Measurements from ENCODE around the gene CDK14.

CDK14 gene

DNA sequence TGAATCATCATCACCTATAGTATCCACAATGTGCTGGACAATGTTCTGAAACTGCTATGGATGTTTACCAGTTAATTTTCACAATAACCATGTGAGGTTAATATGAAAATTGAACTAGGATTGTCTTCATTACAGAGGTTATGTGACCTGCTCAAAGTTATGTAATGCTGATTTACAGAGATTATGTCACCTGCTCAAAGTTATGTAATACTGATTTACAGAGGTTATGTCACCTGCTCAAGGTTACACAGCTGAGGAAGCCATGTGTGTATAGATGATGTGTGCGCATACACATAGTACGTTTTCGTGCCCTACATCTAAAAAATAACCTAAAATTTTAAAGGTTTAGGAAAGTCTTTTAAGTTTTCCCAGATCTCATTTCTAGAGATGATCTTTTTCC lies 298.0 kb downstream of the CDK14 start:
- Histone ChIP-seq H3K4me1 (ENCODE audit: control insufficient read depth, insufficient read depth, low read length) (peaks cover 13% of the 10 kb centered on the region), H3K27ac (ENCODE audit: low read depth, low read length) (no peak overlapping the region)

DNA sequence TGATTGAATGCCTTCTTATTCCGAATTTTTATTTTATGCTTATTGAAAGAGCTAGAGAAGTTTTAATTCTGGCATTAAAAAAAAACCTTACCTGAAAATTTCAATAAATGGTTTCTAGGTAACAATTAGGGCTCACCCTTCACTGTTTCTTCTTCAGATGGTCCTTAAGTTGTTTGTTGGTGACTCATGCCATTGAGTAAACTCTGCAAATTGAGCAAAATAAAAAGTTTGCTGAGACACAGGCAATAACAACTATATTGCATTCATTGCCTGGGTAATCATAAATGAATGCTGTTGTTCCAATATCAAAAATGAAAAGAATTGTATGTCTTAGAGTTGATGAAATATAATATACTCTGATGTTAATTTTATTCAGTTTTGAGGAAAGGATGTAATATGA lies 300.3 kb downstream of the CDK14 start:
- H3K36me3 ChIP-seq (ENCODE audit: control insufficient read depth, insufficient read depth, low read length): no peaks in the 10 kb centered on the region
- H3K27ac ChIP-seq (ENCODE audit: low read depth, low read length): no peak overlapping the region
- no peaks in the 10 kb centered on the region for H3K9me3 ChIP-seq (ENCODE audit: control insufficient read depth, insufficient read depth, low read length)
- no peak overlapping the region for H3K9ac ChIP-seq (ENCODE audit: low read depth, low read length)
- H3K4me3 ChIP-seq (ENCODE audit: low read depth, low read length): no peak overlapping the region
- H3K27me3 ChIP-seq (ENCODE audit: control insufficient read depth, insufficient read depth, low read length): no peaks in the 10 kb centered on the region
- peaks cover 11% of the 10 kb centered on the region for H3K4me1 ChIP-seq (ENCODE audit: control insufficient read depth, insufficient read depth, low read length)

More for the DNA sequence above, 298.0 kb downstream of the CDK14 start:
- Histone ChIP-seq H3K27me3 (ENCODE audit: control insufficient read depth, insufficient read depth, low read length) (no peaks in the 10 kb centered on the region), H3K9ac (ENCODE audit: low read depth, low read length) (no peak overlapping the region), H3K36me3 (ENCODE audit: control insufficient read depth, insufficient read depth, low read length) (no peaks in the 10 kb centered on the region), H3K4me3 (ENCODE audit: low read depth, low read length) (no peak overlapping the region), H3K9me3 (ENCODE audit: control insufficient read depth, insufficient read depth, low read length) (no peaks in the 10 kb centered on the region)

DNA sequence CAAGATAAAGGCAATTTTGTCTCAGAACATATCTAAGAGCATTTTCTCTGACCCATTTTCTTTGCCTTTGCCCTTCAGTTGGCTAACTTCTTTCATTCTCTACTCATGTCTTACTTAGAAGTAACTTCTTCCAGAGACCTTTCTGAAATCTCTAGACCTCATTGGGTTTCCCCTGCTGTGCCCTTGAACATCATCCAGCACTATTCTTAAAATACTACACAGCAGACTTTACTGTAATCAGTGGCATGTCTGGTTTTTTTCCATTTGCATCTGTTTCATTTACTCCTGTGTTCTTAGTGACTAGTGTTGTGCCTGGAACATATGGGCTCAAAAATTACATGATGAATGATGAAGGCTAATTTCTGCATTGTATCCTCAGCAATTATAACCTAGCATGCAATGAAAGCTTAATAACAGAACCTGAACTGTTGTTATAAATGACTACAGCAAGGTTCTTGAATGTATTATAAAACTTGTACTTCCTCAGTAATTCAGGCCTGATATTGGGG lies 301.9 kb downstream of the CDK14 start:
- Histone ChIP-seq H3K4me1 (ENCODE audit: control insufficient read depth, insufficient read depth, low read length) (no peaks in the 10 kb centered on the region), H3K36me3 (ENCODE audit: control insufficient read depth, insufficient read depth, low read length) (no peaks in the 10 kb centered on the region), H3K27me3 (ENCODE audit: control insufficient read depth, insufficient read depth, low read length) (no peaks in the 10 kb centered on the region), H3K4me3 (ENCODE audit: low read depth, low read length) (no peak overlapping the region), H3K9me3 (ENCODE audit: control insufficient read depth, insufficient read depth, low read length) (no peaks in the 10 kb centered on the region), H3K27ac (ENCODE audit: low read depth, low read length) (no peak overlapping the region), H3K9ac (ENCODE audit: low read depth, low read length) (no peak overlapping the region)

DNA sequence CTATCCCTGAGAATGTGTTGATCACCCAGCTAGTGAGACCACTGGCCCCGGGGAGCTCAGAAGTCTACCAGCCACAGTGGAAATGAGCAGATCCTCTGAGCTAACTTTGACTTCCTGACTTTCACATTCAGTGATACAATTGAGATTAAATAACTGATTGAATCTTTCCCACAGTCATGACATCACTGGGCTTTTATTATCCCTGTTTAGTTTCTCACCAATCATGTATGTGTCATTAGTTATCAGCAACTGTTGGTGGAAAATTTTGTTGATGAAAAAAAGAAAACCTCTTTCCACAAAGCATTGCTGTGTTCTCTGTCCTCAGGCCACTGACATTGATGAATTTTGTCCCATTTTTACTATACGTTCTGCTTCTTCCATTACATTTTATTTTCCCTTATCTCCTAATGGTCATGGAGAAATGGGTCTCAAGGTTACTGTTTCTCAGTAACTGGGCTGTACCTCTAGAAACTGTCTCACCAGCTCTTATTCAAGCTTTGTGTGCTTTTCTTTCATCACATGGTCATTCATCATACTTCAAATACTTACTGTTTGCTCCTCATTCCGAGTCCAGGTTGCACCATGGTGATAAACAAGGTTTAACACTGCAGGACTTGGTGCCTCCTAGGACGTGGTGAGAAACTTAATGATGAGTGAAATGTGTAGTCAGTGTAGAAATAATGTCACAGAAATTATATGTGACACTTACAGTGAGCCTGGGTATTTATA lies 304.7 kb downstream of the CDK14 start:
- Histone ChIP-seq H3K9me3 (ENCODE audit: control insufficient read depth, insufficient read depth, low read length) (no peaks in the 10 kb centered on the region), H3K4me3 (ENCODE audit: low read depth, low read length) (no peak overlapping the region), H3K27ac (ENCODE audit: low read depth, low read length) (no peak overlapping the region), H3K27me3 (ENCODE audit: control insufficient read depth, insufficient read depth, low read length) (no peaks in the 10 kb centered on the region), H3K9ac (ENCODE audit: low read depth, low read length) (no peak overlapping the region), H3K4me1 (ENCODE audit: control insufficient read depth, insufficient read depth, low read length) (peaks cover 11% of the 10 kb centered on the region), H3K36me3 (ENCODE audit: control insufficient read depth, insufficient read depth, low read length) (no peaks in the 10 kb centered on the region)

DNA sequence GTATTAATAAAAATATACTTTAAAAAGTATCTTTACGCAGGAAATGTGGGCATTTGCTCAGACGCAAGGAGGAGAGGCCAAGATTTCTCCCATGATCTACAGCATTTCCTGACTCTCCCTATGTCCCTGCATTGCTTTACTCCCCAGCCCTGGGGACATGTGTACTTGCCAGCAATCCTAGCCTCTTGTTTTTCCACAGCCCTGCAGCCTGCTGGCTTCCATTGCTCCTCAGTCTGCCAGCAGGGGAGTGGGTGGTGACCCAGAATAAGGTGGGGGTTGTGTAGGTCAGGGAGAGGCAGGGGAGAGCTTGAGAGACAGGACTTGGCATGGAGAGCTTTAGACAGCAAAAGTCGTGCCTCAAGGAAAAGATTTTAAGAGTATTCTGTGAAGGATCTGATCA lies 307.7 kb downstream of the CDK14 start:
- Histone ChIP-seq H3K4me1 (ENCODE audit: control insufficient read depth, insufficient read depth, low read length) (peaks cover 11% of the 10 kb centered on the region), H3K27me3 (ENCODE audit: control insufficient read depth, insufficient read depth, low read length) (no peaks in the 10 kb centered on the region), H3K27ac (ENCODE audit: low read depth, low read length) (no peak overlapping the region), H3K36me3 (ENCODE audit: control insufficient read depth, insufficient read depth, low read length) (no peaks in the 10 kb centered on the region), H3K9ac (ENCODE audit: low read depth, low read length) (no peak overlapping the region), H3K9me3 (ENCODE audit: control insufficient read depth, insufficient read depth, low read length) (no peaks in the 10 kb centered on the region), H3K4me3 (ENCODE audit: low read depth, low read length) (no peak overlapping the region)

DNA sequence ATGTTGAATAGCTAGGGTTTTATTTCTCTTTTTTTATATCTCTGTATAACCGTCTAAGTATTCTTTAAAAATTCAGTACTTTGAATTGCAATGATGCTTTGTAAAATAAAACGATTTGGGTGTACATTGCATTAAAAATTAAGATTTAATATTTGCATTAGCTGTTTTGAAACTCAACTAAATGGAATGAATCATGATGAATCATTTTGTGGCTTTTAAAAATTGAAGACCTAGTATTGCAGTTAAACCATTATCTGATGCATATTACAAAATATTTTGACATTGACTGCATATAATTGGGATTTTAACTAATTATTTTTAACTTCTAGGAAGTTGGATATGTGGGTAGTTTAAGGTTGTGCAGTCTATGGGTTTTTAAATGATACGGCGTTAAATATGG lies 314.0 kb downstream of the CDK14 start:
- Histone ChIP-seq H3K27ac (ENCODE audit: low read depth, low read length) (no peak overlapping the region), H3K27me3 (ENCODE audit: control insufficient read depth, insufficient read depth, low read length) (no peaks in the 10 kb centered on the region), H3K36me3 (ENCODE audit: control insufficient read depth, insufficient read depth, low read length) (no peaks in the 10 kb centered on the region), H3K4me3 (ENCODE audit: low read depth, low read length) (no peak overlapping the region), H3K9me3 (ENCODE audit: control insufficient read depth, insufficient read depth, low read length) (no peaks in the 10 kb centered on the region), H3K9ac (ENCODE audit: low read depth, low read length) (no peak overlapping the region), H3K4me1 (ENCODE audit: control insufficient read depth, insufficient read depth, low read length) (0 out of 2 replicates have a peak, but pooled peaks cover 4% of the 10 kb centered on the region)

DNA sequence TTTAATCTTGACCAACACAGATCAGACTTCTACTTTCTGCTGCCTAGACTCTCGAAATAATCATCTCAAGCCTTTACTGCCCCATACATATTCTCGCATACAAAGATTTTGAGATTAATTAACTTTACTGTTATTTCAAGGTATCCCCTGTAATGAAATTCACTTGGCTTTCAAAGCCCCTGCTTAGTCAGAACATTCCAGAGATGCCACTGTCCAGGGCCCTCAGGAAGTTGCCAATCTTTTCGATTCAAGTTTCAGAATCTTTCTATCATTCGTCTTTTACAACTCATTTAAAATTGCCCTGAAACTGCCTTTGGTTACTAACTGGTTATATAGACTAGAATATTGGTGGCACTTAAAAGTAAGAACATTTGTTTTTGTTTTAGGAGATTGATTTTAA lies 320.2 kb downstream of the CDK14 start:
- H3K4me1 ChIP-seq (ENCODE audit: control insufficient read depth, insufficient read depth, low read length): peaks cover 7% of the 10 kb centered on the region; the same call in 1 of the 2 replicates
- no peak overlapping the region for H3K4me3 ChIP-seq (ENCODE audit: low read depth, low read length)
- H3K27ac ChIP-seq (ENCODE audit: low read depth, low read length): no peak overlapping the region
- no peaks in the 10 kb centered on the region for H3K9me3 ChIP-seq (ENCODE audit: control insufficient read depth, insufficient read depth, low read length)
- no peaks in the 10 kb centered on the region for H3K36me3 ChIP-seq (ENCODE audit: control insufficient read depth, insufficient read depth, low read length)
- no peak overlapping the region for H3K9ac ChIP-seq (ENCODE audit: low read depth, low read length)
- H3K27me3 ChIP-seq (ENCODE audit: control insufficient read depth, insufficient read depth, low read length): no peaks in the 10 kb centered on the region

DNA sequence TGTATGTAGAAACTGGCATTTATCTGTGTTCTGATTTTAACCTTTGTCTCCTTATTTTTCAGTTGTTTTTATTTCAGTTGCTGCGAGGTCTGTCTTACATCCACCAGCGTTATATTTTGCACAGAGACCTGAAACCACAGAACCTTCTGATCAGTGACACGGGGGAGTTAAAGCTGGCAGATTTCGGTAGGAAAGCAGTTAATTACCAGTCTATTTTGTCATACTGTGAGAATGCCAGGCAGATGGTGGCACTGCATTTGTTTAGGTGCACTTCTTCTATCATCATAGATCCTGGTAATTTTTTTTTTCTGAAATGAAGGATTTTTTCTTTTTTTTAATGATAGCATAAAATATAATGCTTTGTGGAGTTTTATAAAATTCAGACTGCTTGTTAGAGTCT lies 321.4 kb downstream of the CDK14 start:
- no peaks in the 10 kb centered on the region for H3K9me3 ChIP-seq (ENCODE audit: control insufficient read depth, insufficient read depth, low read length)
- H3K4me1 ChIP-seq (ENCODE audit: control insufficient read depth, insufficient read depth, low read length): peaks cover 12% of the 10 kb centered on the region
- H3K36me3 ChIP-seq (ENCODE audit: control insufficient read depth, insufficient read depth, low read length): no peaks in the 10 kb centered on the region
- H3K9ac ChIP-seq (ENCODE audit: low read depth, low read length): no peak overlapping the region
- no peak overlapping the region for H3K4me3 ChIP-seq (ENCODE audit: low read depth, low read length)
- no peaks in the 10 kb centered on the region for H3K27me3 ChIP-seq (ENCODE audit: control insufficient read depth, insufficient read depth, low read length)
- H3K27ac ChIP-seq (ENCODE audit: low read depth, low read length): no peak overlapping the region

DNA sequence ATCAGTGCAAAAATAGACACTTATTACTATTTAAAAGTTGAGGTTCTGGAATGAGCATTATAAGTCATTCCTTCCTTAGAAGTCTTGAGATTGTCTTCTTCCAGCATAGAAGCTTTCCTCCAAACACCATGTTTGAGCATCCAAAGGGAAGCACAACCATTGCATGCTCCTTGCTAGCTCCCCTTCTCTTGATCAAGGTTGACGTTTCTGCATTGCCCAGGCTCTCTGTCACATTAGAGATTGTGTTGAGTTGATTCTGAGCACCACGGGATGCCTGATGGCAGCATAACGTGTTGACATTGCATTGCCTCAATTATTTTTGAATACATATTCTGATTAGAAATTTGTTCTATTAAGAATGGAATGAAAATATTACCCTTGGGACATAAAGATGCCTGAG lies 322.2 kb downstream of the CDK14 start:
- H3K4me3 ChIP-seq (ENCODE audit: low read depth, low read length): no peak overlapping the region
- H3K9me3 ChIP-seq (ENCODE audit: control insufficient read depth, insufficient read depth, low read length): no peaks in the 10 kb centered on the region
- H3K9ac ChIP-seq (ENCODE audit: low read depth, low read length): no peak overlapping the region
- H3K4me1 ChIP-seq (ENCODE audit: control insufficient read depth, insufficient read depth, low read length): peaks cover 12% of the 10 kb centered on the region
- H3K27me3 ChIP-seq (ENCODE audit: control insufficient read depth, insufficient read depth, low read length): no peaks in the 10 kb centered on the region
- no peaks in the 10 kb centered on the region for H3K36me3 ChIP-seq (ENCODE audit: control insufficient read depth, insufficient read depth, low read length)
- H3K27ac ChIP-seq (ENCODE audit: low read depth, low read length): no peak overlapping the region

DNA sequence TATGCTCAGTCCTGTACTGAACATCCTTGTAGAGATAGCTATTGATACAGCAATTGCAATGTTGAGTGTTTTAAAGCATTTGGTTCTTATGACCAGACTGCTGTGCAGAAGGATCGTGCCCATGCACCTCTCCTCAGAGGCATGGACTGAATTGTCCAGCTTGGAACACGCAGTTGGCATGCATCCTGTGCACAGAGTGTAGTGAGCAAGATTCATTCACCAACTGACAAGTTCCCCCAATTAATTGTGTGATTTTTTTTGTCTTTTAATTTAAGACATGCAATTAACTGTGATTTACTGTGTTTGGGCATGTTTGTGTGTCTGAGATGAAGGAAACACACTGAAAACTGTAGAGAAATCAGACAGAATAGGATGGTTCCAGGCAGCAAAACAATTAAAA lies 323.7 kb downstream of the CDK14 start:
- no peak overlapping the region for H3K9ac ChIP-seq (ENCODE audit: low read depth, low read length)
- no peaks in the 10 kb centered on the region for H3K27me3 ChIP-seq (ENCODE audit: control insufficient read depth, insufficient read depth, low read length)
- H3K4me1 ChIP-seq (ENCODE audit: control insufficient read depth, insufficient read depth, low read length): peaks cover 12% of the 10 kb centered on the region
- no peaks in the 10 kb centered on the region for H3K36me3 ChIP-seq (ENCODE audit: control insufficient read depth, insufficient read depth, low read length)
- H3K9me3 ChIP-seq (ENCODE audit: control insufficient read depth, insufficient read depth, low read length): no peaks in the 10 kb centered on the region
- H3K4me3 ChIP-seq (ENCODE audit: low read depth, low read length): no peak overlapping the region
- no peak overlapping the region for H3K27ac ChIP-seq (ENCODE audit: low read depth, low read length)

DNA sequence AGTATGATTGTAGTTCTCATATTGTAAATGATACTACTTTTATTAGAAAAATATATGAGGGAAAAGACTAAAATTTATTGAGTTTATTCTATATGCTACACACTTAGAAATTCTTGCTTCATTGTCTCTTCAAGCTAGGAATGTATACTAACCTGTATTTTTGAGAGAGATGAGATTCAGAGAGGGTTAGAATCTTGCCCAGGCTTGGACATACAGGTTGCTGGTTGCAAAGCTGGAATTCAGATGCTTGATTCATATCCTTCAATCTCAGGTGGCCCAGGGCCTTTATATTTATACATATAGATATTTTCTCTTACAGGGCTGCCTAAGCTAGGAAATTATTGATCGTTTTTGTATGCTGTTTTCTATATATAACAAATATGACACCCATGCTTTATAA lies 324.2 kb downstream of the CDK14 start:
- Histone ChIP-seq H3K9ac (ENCODE audit: low read depth, low read length) (no peak overlapping the region), H3K36me3 (ENCODE audit: control insufficient read depth, insufficient read depth, low read length) (no peaks in the 10 kb centered on the region), H3K9me3 (ENCODE audit: control insufficient read depth, insufficient read depth, low read length) (no peaks in the 10 kb centered on the region), H3K4me3 (ENCODE audit: low read depth, low read length) (no peak overlapping the region), H3K27ac (ENCODE audit: low read depth, low read length) (no peak overlapping the region), H3K27me3 (ENCODE audit: control insufficient read depth, insufficient read depth, low read length) (no peaks in the 10 kb centered on the region), H3K4me1 (ENCODE audit: control insufficient read depth, insufficient read depth, low read length) (peaks cover 12% of the 10 kb centered on the region)

Data from HUES48 (cell line).